HT-29 (cell line): ENCODE measurements around the gene TBATA. TPM values are rescaled to one million over a fixed set of nuclear protein-coding genes. Genes with fewer than 3 reads are reported as not detected.
A peak's percentile ranks its signal among the peaks of the same experiment; 100 is the strongest.

Experiments used
- DNase-seq: peaks from one replicate; pipeline ENCODE4 v3.0.0-alpha.2; 2015; ENCODE audit warnings: low spot score
- total RNA-seq: library from RNA; depleted of rRNA; stranded (reverse); fragments of >200 nt; shearing (Covaris generic); gene quantifications from 2 replicates; pipeline ENCODE4 v1.2.3, GENCODE V29; 2014

The TBATA gene
- total RNA-seq, 1 experiment from 2014 or later, result not detected

DNA sequence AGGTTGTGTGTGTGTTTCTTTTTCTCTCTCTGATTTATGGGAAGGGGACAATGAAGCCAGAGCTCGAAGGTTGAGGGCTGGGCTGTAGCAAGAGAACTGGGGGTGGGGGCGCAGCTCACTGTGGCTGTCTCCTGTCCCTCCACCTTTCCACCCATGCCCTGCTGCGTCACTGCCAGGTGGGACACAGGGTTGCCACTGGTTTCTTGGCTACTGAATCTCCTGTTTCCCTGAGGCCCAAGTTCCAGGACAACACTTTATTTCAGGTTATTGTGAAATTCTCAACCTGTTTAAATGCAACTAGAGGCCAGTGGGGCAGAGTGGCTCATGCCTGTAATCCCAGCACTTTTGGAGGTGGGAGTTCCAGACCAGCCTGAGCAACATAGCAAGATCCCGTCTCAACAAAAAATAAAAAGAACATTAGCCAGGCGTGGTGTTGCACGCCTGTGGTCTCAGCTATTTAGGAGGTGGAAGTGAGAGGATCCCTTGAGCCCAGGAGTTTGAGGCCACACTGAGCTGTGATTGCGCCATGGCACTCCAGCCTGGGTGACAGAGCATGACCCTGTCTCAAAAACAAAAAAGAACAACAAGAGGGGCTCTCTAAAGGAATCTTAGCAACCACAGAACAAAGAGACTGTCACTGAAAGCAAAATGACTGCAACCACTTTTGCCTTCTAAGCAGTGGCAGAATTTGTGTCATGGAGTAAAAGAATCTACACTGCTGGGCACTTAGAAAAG, 22.6 kb downstream of the TBATA start:
- no peak for DNase-seq

GRCh38 chr10:70761727-70762350, 23.3 kb downstream of the TBATA start:
- DNase-seq, result no peak

DNA sequence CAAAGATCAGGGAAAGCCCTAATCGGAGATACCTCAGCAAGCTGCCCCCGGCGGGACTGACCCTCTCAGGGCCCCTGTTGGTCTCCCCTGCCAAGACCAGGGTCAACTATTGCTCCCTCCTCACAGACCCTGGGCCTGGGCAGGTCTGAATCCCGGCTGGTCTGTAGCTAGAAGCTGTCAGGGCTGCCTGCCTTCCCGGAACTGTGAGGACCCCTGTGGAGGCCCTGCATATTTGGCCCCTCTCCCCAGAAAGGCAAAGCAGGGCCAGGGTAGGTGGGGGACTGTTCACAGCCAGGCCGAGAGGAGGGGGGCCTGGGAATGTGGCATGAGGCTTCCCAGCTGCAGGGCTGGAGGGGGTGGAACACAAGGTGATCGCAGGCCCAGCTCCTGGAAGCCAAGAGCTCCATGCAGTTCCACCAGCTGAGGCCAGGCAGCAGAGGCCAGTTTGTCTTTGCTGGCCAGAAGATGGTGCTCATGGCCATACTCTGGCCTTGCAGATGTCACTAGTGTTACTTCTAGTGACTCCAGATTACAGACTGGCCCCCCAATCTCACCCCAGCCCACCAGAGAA, 24.1 kb downstream of the TBATA start:
- peak; percentile 16 for DNase-seq

DNA sequence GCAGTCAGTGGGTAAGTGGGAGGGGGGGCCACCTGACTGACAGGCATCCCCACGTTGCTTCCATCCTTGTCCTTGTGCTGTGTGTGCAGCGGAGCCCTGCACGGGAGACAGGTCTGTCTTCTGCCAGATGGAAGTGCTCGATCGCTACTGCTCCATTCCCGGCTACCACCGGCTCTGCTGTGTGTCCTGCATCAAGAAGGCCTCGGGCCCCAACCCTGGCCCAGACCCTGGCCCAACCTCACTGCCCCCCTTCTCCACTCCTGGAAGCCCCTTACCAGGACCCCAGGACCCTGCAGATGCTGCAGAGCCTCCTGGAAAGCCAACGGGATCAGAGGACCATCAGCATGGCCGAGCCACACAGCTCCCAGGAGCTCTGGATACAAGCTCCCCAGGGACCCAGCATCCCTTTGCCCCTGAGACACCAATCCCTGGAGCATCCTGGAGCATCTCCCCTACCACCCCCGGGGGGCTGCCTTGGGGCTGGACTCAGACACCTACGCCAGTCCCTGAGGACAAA, 24.8 kb downstream of the TBATA start:
- DNase-seq, result no peak

DNA sequence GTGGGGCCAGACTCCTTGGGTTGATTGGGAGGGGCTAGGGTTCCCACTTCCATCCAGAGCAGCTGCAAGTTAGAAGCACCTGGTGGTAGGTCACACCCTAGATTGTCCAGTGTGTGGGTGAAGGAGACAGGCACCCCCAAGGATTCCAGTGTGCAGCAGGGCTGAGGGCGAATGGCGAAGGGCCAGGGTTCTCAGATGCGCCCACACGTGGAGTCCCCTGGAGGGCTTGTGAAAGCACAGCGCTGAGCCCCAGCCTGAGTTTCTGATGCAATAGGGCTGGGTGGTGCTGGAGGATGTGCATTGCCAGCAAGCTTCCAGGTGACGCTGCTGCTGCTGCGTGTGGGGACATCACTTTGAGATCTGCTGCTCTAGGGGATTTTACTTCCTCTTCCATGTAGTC, 25.4 kb downstream of the TBATA start:
- peak; percentile 35 for DNase-seq

DNA sequence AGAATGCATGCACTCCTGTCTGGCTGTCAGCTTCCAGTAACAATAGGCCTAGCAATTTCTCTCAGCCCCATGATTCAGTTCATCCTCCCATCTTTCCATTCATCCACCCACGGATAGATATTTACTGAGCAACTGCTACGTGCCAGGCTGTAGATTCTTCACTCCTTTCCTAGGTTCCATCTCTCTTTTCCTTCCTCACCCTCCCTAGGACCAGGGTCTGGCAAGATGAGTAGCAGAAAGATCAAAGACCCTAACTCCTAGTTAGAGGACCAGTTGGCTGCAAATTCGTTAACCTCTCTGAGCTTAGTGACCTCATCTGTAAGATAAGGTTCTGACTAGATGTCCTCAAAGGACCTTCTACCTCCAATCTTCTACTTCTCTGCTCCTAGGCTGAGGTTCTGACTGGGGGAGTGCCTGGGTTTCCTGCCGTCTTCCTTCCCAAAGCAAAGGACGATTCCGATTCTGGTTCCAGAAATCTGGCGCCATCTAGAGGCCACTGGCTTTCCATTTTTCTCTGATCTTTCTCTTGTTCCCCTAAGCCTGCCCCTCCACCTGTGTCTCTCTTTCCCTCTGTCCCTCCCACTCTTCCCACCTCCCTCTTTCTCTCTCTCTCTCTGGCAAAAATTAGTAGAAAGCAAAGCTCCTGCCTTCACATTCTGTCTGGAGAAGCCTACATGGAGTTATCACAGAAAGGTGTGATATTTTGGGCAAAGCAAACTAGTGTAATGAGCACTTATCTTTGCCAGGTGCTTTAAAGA, 26.2 kb downstream of the TBATA start:
- DNase-seq, result peak; percentile 84

GRCh38 chr10:70757856-70758255, 27.3 kb downstream of the TBATA start:
- no peak for DNase-seq

DNA sequence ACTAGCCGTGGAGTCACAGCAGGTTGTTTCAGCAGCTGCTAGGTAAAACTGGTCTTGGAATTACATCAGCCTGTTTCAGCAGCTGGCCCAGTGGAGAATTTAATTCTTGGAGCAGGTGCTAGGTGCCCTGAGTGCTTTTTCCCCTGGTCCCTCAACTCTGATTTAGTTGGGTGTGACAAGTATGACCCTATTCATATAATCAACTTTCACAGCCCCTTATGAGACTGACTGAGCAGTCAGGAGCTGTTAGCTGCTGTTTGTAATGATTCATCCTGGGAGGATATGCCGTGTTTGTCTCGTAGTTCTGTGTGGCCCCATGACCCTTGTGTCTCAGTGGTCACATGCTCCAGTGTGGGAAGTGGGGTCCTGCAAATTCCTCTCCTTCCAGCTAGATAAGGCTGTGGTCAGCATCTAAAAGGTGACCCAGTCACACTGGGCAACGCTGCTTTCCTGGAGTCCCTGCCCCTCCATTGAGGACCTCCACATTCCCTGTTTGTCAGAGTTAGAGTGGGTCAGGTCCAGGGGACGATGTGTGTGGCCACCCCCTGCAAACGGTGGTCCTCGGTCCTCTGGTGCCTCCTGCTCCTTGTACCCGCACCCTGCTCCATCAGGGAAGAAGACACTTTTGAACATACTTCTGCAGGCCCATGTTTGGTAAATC, 28.3 kb downstream of the TBATA start:
- no peak for DNase-seq

DNA sequence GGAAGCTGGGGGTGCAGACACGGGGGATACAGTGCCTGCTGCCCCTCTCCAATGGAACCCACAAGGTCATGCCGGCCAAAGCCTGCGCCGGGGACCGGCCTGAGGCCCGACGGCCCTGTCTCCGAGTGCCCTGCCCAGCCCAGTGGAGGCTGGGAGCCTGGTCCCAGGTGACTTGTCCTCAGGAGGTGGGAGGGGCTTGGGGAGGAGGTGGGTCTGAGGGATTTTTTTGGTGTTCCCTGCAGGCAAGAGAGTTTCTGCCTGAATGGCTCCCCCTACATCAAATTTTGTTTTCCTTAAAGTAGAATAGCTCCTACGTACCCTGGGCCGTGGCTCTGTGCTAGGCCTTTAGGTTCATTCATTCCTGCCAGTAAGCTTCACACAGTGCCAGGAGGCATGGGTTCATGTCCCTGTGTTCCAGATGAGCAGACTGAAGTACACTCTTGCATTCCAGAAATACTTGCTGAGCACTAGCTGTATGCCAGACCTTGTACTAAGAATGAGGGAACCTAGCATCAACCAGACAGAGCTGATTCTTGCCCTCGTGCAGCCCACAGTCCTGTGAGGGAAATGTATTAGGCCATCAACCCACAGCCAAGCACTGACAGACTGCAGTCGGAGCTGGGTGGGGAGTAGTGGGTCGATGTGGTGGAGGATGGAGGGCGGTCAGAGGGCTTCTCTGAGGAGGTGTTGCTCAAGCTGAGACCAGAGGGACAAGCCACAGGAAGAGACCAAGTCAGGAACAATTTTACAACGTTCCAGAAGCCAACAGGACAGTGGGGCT, 31.1 kb downstream of the TBATA start:
- DNase-seq, result no peak

DNA sequence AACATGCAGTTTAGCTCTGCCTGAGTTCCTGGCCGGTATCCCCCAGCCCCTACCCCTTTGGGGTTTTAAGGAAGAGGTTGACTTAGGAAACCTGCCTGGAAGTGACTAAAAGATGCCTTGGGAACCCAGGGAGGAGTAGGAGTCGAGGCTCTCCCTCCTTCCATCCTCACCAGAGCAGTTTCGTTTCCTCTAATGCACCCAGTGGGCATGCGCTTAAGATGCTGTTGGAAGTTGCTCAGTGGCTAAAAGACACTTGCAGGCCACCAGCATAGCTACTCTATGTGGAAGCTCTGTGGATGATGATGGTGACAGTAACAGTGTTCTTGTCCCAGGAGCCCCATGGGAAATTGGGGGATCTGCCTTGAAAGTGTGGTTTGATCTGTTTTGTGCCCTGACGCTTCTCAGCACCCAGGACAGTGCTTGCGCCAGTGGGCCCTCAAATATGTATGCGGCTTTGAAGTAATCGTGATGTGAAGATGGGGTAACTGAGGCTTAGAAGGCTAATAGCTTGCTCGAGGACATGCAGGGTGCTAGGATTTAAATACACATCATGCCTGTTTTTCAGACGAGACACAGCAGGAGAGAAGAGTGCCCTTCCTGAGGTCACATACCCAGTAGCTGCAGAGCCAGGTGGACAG, 32.0 kb downstream of the TBATA start:
- no peak for DNase-seq

DNA sequence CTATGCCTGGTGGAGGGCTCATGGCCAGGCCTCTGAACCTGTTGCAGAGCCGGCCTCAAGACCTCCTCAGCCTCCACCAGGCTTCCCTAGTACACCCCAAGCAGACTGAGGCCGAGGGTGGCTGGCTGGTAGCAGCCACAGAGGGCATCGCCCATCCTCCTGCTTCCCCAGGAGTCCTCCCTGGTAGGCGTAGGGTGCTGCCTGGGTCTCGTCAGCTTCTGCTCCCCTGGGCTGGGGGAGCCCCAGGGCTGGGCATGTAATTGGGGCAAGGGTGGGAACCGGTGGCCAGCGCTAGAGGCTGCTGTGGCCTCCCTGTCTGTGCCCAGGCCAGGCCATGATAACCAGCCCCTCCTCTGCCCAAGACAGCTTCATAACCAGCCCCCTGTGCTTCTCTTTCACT, 32.6 kb downstream of the TBATA start:
- DNase-seq, result no peak

DNA sequence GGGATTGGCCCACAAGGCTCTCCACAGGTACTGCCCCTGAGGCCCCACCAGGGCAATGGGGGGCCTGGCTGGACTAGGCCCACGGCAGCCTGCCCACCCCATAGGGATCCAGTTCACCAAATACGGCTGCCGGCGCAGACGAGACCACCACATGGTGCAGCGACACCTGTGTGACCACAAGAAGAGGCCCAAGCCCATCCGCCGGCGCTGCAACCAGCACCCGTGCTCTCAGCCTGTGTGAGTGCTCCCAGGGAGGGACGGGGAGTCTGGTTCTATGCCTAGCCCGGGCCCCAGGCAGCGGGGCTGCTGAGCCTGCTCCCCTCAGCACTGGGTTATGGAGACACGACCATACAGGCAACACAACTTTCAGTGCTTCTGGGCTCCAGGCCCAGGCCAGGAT, 33.2 kb downstream of the TBATA start:
- no peak for DNase-seq

DNA sequence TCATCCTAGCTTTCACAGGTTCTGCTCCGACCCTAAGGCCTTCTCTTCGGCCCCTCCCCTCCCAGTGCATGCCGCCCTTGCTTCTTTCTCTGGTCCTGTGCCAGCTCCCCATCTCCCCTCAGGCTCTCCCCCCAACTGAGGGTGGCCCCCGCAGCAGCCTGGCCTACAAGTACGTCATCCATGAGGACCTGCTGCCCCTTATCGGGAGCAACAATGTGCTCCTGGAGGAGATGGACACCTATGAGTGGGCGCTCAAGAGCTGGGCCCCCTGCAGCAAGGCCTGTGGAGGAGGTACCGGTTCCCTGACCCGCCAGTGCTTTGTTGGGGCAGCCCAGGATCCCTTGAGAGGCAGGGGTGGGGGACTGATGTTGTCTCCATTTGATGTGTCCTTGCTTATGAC, 33.8 kb downstream of the TBATA start:
- no peak for DNase-seq

GRCh38 chr10:70750156-70750703, 34.9 kb downstream of the TBATA start:
- DNase-seq, result no peak

GRCh38 chr10:70749756-70750155, 35.4 kb downstream of the TBATA start:
- no peak for DNase-seq

GRCh38 chr10:70748801-70749573, 36.2 kb downstream of the TBATA start:
- DNase-seq, result no peak

DNA sequence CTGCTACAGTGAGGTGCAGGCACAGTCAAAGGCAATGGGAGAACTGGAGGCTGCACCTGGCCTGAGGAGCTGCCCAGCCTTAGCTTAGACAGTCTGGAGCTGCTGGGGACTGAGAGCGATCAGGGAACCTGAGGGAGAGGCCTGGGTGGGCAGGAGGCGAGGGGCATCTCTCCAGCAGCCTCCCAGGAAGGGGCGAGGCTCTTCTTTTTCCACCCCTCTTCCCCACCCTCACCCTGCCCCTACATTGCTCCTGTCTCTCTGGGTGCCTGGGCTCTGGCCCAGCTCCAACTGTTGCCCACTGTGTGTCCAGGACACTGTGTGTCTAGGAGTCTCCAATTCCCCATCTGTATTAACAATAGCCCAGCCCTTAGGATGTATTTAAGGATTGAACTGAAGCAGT, 36.9 kb downstream of the TBATA start:
- DNase-seq, result no peak

DNA sequence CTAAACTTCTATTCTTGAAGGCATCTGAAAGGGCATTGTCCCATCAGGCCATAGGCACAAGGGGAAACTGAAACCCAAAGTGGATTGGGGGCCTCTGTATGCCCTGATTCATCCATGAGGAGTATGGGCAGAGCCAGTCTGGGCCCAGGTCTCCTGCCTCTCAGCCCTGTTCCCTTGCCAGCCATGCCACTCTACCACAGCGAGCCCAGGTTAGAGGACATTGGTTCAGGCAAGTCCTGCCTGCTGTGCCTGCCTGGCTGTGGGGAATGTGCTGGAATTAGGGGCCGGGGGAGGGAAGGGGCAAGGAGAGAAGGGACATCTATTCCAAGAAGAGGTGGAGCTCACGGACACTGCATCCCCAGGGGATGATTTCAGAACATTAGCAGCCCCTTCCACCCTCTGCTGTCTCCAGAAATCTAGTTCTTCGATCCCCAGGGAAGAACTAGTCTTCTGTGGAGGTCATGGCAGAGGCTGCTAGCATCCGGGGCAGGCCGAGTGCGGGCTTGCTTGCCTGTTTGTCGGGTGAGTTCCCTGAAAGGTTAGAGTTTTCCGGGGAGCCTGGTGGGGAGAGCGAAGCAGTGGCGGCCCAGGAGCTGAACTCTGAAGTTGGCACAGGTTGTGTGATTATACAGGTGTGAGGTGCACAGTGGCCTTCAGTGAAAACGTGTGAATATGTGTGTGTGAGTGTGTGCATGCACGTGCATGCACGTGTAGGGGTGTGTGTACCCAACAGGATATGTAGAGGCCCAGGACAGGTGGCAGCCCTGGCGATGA, 37.8 kb downstream of the TBATA start:
- no peak for DNase-seq
